Medulla oblongata (tissue), 1 donor: ENCODE data around the gene INO80D.
"Not testable (repeated sequence)": the region's sequence is repeated elsewhere in the genome, so short reads cannot be mapped to it uniquely, and the experiment has no call there.

ENCODE experiments used
- DNase-seq: peaks from one replicate; pipeline ENCODE4 v3.0.0-alpha.2; 2015; ENCODE audit errors: extremely low spot score

INO80D gene

GRCh38 chr2:205978728-205979127 is 107.2 kb downstream of the INO80D start:
- DNase-seq, result not testable (repeated sequence)

DNA sequence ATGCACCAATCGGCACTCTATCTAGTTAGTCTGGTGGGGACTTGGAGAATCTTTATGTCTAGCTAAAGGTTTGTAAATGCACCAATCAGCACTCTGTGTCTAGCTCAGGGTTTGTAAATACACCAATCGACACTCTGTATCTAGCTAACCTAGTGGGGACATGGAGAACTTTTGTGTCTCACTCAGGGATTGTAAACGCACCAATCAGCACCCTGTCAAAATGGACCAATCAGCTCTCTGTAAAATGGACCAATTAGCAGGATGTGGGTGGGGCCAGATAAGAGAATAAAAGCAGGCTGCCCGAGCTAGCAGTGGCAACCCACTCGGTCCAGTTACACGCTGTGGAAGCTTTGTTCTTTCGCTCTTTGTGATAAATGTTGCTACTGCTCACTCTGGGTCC is 108.3 kb downstream of the INO80D start:
- DNase-seq, result not testable (repeated sequence)

- not testable (repeated sequence) for DNase-seq
Observed at GRCh38 chr2:205976934-205977659, 108.9 kb downstream of the INO80D start.

DNA sequence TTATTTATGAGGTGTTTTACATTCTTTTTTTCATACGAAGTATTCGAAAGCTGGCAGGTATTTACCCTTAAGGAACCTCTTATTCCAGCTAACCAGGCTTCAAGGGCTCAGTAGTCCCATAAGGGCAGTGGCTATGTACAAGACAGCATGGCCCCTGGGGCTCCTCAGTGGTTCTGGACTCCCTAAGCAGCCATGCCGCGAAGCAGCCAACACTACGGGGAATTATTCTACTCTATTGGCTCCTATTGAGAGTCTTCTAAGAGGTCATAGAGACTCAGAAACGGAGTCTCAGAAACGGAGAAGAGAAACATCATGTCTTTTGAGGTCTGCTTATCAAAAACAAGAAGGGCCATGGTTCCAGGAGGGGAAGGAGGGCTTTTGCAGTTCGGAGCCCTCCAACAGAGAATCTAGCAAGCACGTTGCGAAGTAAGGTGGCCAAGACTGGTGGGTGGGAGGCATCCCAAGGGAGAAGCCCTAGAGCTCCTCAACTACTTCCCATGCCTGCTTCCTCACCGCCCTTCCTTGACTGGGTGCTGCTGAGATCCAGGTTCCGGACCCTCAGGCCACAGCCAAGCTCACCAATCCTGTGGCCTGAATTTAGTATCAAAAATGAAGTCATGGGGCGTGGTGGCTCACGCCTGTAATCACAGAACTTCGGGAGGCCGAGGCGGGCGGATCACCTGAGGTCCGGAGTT is 109.7 kb downstream of the INO80D start:
- no peak for DNase-seq

GRCh38 chr2:205975082-205975949 is 110.7 kb downstream of the INO80D start:
- peak; percentile 4 for DNase-seq

GRCh38 chr2:205972113-205972512 is 113.9 kb downstream of the INO80D start:
- DNase-seq, result no peak

- no peak for DNase-seq
Observed at GRCh38 chr2:205970348-205970747, 115.6 kb downstream of the INO80D start.

- DNase-seq, result no peak
Observed at GRCh38 chr2:205969584-205969983, 116.4 kb downstream of the INO80D start.

- no peak for DNase-seq
Observed at GRCh38 chr2:205967391-205968075, 118.4 kb downstream of the INO80D start.

DNA sequence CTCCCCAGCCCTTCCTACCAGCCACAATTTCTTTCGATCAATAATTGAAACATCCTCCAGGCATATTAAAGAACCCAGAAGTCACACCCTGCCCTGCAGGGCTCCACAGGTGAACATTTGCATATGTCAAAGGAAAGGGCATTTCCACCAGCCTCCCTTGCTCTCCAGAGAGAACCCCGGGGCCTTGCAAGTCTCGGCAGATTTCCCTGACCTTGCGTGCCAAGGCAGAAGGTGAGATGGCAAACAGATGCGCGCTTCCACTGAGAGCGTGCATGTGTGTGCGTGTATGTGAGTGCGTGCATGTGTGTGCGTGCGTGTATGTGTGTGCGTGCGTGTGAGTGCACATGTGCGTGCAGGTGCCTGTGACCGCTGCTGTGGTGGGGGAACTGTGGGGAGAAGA is 120.3 kb downstream of the INO80D start:
- no peak for DNase-seq

- no peak for DNase-seq
Observed at GRCh38 chr2:205964111-205964761, 121.7 kb downstream of the INO80D start.

DNA sequence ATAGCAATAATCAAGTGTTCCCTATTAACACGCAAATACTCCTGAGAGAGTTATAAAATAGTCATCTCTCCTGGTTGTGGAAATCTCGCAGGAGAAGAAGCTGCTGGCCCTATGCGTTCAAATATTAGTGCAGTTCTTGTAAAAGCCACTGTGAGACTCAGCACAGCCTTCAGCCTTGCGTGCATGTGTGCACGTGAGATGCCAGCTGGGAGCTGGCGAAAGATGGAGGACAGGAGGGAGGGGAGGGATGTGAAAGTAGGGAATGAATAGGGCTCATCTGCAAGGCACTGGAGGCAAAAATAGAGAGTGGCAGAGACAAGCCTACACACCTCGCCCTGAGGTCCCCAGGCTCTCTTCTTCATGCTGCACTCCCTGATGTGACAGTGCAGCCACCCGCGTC is 126.5 kb downstream of the INO80D start:
- no peak for DNase-seq

DNA sequence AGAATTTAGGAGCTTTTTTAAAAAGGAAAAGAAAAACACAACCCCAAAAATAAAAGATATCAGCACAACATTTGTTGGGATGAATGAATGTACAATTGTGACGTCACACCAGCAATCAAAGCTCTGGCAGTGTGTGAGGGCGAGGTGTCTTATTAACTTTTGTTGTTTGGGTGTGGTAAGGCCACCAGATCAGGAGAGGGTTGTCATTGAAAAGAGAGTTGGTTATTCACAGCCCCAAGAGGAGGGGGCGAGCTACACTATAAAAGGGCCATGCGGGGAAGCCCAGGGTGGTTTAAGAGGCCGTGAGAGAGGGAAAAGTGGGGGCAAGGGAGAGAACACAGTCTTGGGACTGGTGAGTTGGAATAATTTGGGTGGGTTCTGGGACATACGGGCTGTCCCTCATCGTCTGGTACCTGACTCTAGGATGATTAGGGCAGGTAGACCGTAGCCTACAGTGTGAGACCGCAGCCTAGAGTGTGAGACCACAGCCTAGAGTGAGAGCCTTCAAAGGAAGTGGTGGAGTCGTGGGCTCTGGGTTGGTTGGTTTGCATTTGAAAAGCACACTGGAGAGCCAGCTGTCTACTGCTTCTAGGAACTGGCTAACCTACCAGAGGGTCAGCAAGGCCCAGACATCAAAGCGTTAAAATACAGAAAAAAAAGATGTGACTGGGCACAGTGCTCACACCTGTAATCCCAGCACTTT is 128.4 kb downstream of the INO80D start:
- DNase-seq, result no peak

GRCh38 chr2:205954707-205955106 is 131.3 kb downstream of the INO80D start:
- DNase-seq, result no peak

GRCh38 chr2:205952282-205952681 is 133.7 kb downstream of the INO80D start:
- no peak for DNase-seq

GRCh38 chr2:205948883-205949282 is 137.1 kb downstream of the INO80D start:
- DNase-seq, result no peak

- no peak for DNase-seq
Observed at GRCh38 chr2:205948496-205948837, 137.5 kb downstream of the INO80D start.

DNA sequence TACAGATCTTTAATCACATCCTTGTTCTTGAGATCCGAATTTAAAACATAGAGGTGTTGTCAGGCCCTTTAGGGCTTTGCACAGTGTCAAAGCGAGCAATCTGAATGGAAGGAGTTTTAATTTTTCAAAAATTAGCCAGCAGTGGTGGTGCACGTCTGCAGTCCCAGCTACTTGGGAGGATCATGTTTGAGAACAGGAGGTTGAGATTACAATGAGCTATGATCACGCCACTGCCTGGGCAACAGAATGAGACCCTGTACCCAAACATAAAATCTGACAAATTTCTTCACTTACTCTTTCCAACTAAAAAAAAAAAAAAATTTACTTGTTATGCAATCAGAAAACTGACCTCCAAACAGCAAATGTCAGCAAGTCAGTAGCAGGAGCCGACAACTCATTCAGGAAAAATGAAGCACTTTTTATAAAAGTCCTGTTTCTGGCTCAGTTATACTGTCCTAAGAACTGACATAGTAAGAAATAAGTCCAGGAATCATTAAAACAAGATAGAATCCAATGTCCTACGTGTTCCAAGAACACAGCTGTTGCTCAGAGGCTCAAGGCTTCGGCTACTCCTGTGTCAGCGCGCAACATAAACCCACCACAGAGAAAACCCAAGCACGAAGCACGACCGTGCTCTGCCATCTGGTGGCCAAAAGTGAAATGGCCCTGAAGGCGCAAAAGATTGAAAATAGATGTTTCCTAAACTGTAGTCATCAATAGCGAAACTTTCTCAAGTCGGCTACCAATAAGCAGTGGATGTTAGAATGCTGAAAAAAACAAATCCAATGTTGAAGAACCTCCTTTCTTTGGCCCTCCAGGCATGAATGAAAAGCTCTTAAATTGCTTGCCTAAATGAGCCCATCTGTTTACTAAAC is 138.1 kb downstream of the INO80D start:
- peak; percentile 70 for DNase-seq

- no peak for DNase-seq
Observed at GRCh38 chr2:205946226-205946625, 139.7 kb downstream of the INO80D start.
